WTC11 (cell line): ENCODE results near the gene HLA-DRB5.
"Not testable (repeated sequence)": the region's sequence is repeated elsewhere in the genome, so short reads cannot be mapped to it uniquely, and the experiment has no call there.

Experiments
- NFE2L1 ChIP-seq: sonication (generic); formaldehyde crosslinking; IDR thresholded peaks from 2 replicates; pipeline ENCODE4 v1.8.1; 2023; ENCODE audit warnings: missing genetic modification reagents
- NR2C2 ChIP-seq: sonication (generic); formaldehyde crosslinking; IDR thresholded peaks from 2 replicates; pipeline ENCODE4 v1.8.0; 2022; ENCODE audit warnings: mild to moderate bottlenecking, missing genetic modification reagents

DNA sequence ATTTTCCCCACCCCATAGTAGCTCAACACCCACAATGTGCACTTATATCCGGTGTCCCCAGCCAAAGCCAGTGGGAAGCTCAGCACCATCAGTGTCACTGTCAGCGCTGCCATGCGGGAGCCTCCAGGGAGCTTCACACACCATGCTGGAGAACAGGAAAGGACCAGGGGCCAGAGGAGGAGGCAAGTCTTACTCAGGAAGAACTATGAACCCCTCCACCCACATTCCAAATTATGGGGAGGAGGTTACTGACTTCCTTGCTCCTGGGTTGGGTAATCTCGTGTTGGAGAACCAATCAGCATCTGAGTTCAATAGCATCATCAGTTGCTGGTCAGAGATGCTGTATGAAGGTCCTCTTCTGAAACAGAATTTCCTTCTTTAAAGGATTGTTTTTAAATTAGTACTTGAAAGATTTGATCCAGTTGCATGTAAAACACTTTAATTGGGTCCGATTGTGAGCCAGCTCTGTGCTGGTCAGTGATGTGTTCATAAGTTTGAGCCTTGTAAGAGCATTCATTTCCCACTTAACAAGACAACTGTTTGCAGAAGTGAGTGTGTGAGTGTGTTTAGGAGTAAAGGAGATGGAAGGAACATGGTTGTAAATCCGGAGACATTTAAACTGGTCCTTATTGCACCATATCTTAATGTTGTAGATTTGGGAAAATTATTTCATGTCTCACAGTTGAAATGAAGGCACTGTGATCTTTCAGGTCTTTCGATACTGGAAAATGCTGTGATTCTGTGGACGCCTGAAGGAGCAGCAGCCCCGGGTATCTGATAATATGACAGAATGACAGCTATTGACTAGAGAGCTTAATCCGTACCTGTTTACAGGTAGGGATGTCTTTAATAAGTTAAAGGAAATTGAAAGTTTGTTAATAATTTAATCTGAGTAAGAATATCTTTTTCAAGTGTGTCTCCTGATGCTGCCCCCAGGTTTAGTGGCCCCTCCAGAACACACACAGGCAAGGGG is 56.4 kb downstream of the HLA-DRB5 start:
- TF ChIP-seq NFE2L1; NR2C2 (CRISPR knock-in tag): not testable (repeated sequence)
